PC-9 (cell line): ENCODE results near the gene MAP1LC3B2. TPM values are rescaled to one million over a fixed set of nuclear protein-coding genes. Genes with fewer than 3 reads are reported as not detected.
"Not testable (repeated sequence)": the region's sequence is repeated elsewhere in the genome, so short reads cannot be mapped to it uniquely, and the experiment has no call there.

ENCODE experiments used
- BruUV-seq: library from RNA; stranded (reverse); fragments of 400-500 nt; replicated peaks from 2 replicates; lab custom pipeline; 2021; lab: Mats Ljungman, UMichigan
- CTCF ChIA-PET: fragments of 300-600 bp; sonication (Branson Sonifier 250); formaldehyde crosslinking; loops from one replicate; lab custom pipeline; 2022; ENCODE audit warnings: antibody characterized with exemption; lab: Charles Lee
- POLR2A ChIA-PET: fragments of 300-600 bp; sonication (Branson Sonifier 250); formaldehyde crosslinking; loops from one replicate; lab custom pipeline; 2022; ENCODE audit warnings: antibody characterized with exemption; ENCODE audit not compliant: unreplicated experiment; lab: Charles Lee
- DNase-seq, 2 experiments: peaks; one replicate each; pipeline versions ENCODE4 v3.0.0 to v3.0.0-alpha.2; 2015 to 2022; ENCODE audit warnings: mixed read lengths in 1 of 2
- H2AFZ ChIP-seq: fragments of 200-600 bp; sonication (generic); 2 replicates; pipeline ENCODE4 v1.8.1; 2017; ENCODE audit warnings: antibody characterized with exemption
- H3F3A ChIP-seq: fragments of 200-600 bp; sonication (generic); 2 replicates; pipeline ENCODE4 v1.8.1; 2017; ENCODE audit warnings: antibody characterized with exemption, mild to moderate bottlenecking, low read depth; ENCODE audit not compliant: insufficient read depth
- H3K27ac ChIP-seq: fragments of 200-600 bp; sonication (generic); 2 replicates; pipeline ENCODE4 v1.6.1; 2016; ENCODE audit warnings: mixed run types
- H3K27me3 ChIP-seq: fragments of 200-600 bp; sonication (generic); 2 replicates; pipeline ENCODE4 v1.6.1; 2016; ENCODE audit warnings: low read depth, mixed run types; ENCODE audit not compliant: insufficient read depth
- H3K36me3 ChIP-seq: fragments of 200-600 bp; sonication (generic); 2 replicates; pipeline ENCODE4 v1.6.1; 2016; ENCODE audit warnings: low read depth, mixed run types
- H3K4me1 ChIP-seq: fragments of 200-600 bp; sonication (generic); replicated peaks from 2 replicates; pipeline ENCODE4 v1.6.1; 2016; ENCODE audit warnings: mixed run types; ENCODE audit not compliant: insufficient read depth
- H3K4me2 ChIP-seq: fragments of 200-600 bp; sonication (generic); 2 replicates; pipeline ENCODE4 v1.6.1; 2017; ENCODE audit warnings: mixed run types
- H3K4me3 ChIP-seq: fragments of 200-600 bp; sonication (generic); 2 replicates; pipeline ENCODE4 v1.6.1; 2016; ENCODE audit warnings: mixed run types
- H3K79me2 ChIP-seq: fragments of 200-600 bp; sonication (generic); 2 replicates; pipeline ENCODE4 v1.6.1; 2017; ENCODE audit warnings: low read depth, mixed run types
- H3K9me2 ChIP-seq: fragments of 200-600 bp; sonication (generic); 2 replicates; pipeline ENCODE4 v1.8.1; 2017; ENCODE audit warnings: mild to moderate bottlenecking; ENCODE audit not compliant: insufficient read depth
- H3K9me3 ChIP-seq: fragments of 200-600 bp; sonication (generic); 2 replicates; pipeline ENCODE4 v1.8.1; 2016; ENCODE audit warnings: low read depth; ENCODE audit not compliant: insufficient read depth
- H4K20me1 ChIP-seq: fragments of 200-600 bp; sonication (generic); 2 replicates; pipeline ENCODE4 v1.8.1; 2017; ENCODE audit not compliant: insufficient read depth
- CTCF ChIP-seq: fragments of 200-600 bp; sonication (generic); conservative IDR thresholded peaks from 2 replicates; pipeline ENCODE4 v1.6.1; 2017; ENCODE audit warnings: mixed run types, antibody characterized with exemption, mild to moderate bottlenecking, moderate library complexity
- EZH2 ChIP-seq: fragments of 200-600 bp; sonication (generic); IDR thresholded peaks from 2 replicates; pipeline ENCODE4 v1.8.0; 2017; ENCODE audit warnings: antibody characterized with exemption, low read depth
- intact Hi-C: fragments of 100-400 bp; cut with micrococcal nuclease; formaldehyde crosslinking; loops from one replicate; pipeline ENCODE4 v1.10.0; 2022; ENCODE audit not compliant: unreplicated experiment
- total RNA-seq: library from RNA; stranded (reverse); gene quantifications from 2 replicates; pipeline ENCODE4 v1.2.3, GENCODE V29; 2021

The MAP1LC3B2 gene
- total RNA-seq, 1 experiment from 2014 or later: 1.4 TPM

GRCh38 chr12:116571089-116571488, 11.9 kb downstream of the MAP1LC3B2 start:
- H4K20me1 ChIP-seq: no peaks in the 10 kb centered on the region
- ChIA-PET CTCF (interaction anchor here (0.6 kb wide), 1 partner anchor 62 kb away, joined by 4 read pairs; no protein-coding TSS in a partner anchor), POLR2A (no interaction called here)
- no TSS peak for BruUV-seq
- H3K36me3 ChIP-seq: no peaks in the 10 kb centered on the region
- H3K4me3 ChIP-seq: no peak overlapping the region
- intact Hi-C loops: no loop called here
- H3K27me3 ChIP-seq: no peaks in the 10 kb centered on the region
- no peak overlapping the region for H3K27ac ChIP-seq
- H3K79me2 ChIP-seq: no peaks in the 10 kb centered on the region
- DNase-seq: no peak
- H3K9me3 ChIP-seq: no peaks in the 10 kb centered on the region
- no peaks in the 10 kb centered on the region for H3K9me2 ChIP-seq
- no peaks in the 10 kb centered on the region for H3K4me1 ChIP-seq
- H3F3A ChIP-seq: no peaks in the 10 kb centered on the region
- TF ChIP-seq CTCF (no peak), EZH2 (no peak)
- H2AFZ ChIP-seq: no peak overlapping the region
- H3K4me2 ChIP-seq: no peak overlapping the region

GRCh38 chr12:116573776-116574175, 14.6 kb downstream of the MAP1LC3B2 start:
- Histone ChIP-seq H4K20me1 (no peaks in the 10 kb centered on the region), H3K4me1 (no peaks in the 10 kb centered on the region), H2AFZ (no peak overlapping the region), H3K4me3 (no peak overlapping the region), H3K27me3 (no peaks in the 10 kb centered on the region), H3F3A (no peaks in the 10 kb centered on the region), H3K79me2 (no peaks in the 10 kb centered on the region), H3K27ac (no peak overlapping the region), H3K4me2 (no peak overlapping the region), H3K36me3 (no peaks in the 10 kb centered on the region), H3K9me2 (no peaks in the 10 kb centered on the region), H3K9me3 (no peaks in the 10 kb centered on the region)
- no TSS peak for BruUV-seq
- TF ChIP-seq CTCF (no peak), EZH2 (no peak)
- ChIA-PET CTCF (no interaction called here), POLR2A (no interaction called here)
- intact Hi-C loops: no loop called here
- no peak for DNase-seq

GRCh38 chr12:116575754-116576153, 16.6 kb downstream of the MAP1LC3B2 start:
- H3K4me3 ChIP-seq, DNase-seq, H3K27ac ChIP-seq, CTCF ChIA-PET, BruUV-seq, intact Hi-C loops, H2AFZ ChIP-seq, H3K36me3 ChIP-seq, H3K9me3 ChIP-seq, H3K79me2 ChIP-seq, H3F3A ChIP-seq, H4K20me1 ChIP-seq, H3K4me2 ChIP-seq, H3K27me3 ChIP-seq, H3K9me2 ChIP-seq, H3K4me1 ChIP-seq: not testable (repeated sequence)
- POLR2A ChIA-PET: interaction anchor here (0.6 kb wide), 1 partner anchor 159 kb away, joined by 4 read pairs; no protein-coding TSS in a partner anchor

- H3K9me2 ChIP-seq: no peaks in the 10 kb centered on the region
- ChIA-PET CTCF (interaction anchor here (0.7 kb wide), 1 partner anchor 14 kb away, joined by 4 read pairs; no protein-coding TSS in a partner anchor), POLR2A (interaction anchor here (1.0 kb wide), 1 partner anchor 74 kb away, joined by 5 read pairs; no protein-coding TSS in a partner anchor)
- no peaks in the 10 kb centered on the region for H3K4me1 ChIP-seq
- no peaks in the 10 kb centered on the region for H3K79me2 ChIP-seq
- no peak overlapping the region for H2AFZ ChIP-seq
- no peaks in the 10 kb centered on the region for H3K27me3 ChIP-seq
- no peak for DNase-seq
- H4K20me1 ChIP-seq: no peaks in the 10 kb centered on the region
- no peak overlapping the region for H3K4me3 ChIP-seq
- H3K27ac ChIP-seq: no peak overlapping the region
- H3K9me3 ChIP-seq: no peaks in the 10 kb centered on the region
- H3K4me2 ChIP-seq: no peak overlapping the region
- intact Hi-C loops: no loop called here
- H3K36me3 ChIP-seq: no peaks in the 10 kb centered on the region
- TF ChIP-seq EZH2 (no peak), CTCF (no peak)
- BruUV-seq: no TSS peak
- no peaks in the 10 kb centered on the region for H3F3A ChIP-seq
Measured at GRCh38 chr12:116577154-116577561, 18.0 kb downstream of the MAP1LC3B2 start.
